Measurements from ENCODE around the gene PRAF2. TPM values are rescaled to one million over a fixed set of nuclear protein-coding genes. Genes with fewer than 3 reads are reported as not detected.

PRAF2 gene
- total RNA-seq, 4 donors from 2014 or later, result 4.6 to 15.6 (median 9.2) TPM

DNA sequence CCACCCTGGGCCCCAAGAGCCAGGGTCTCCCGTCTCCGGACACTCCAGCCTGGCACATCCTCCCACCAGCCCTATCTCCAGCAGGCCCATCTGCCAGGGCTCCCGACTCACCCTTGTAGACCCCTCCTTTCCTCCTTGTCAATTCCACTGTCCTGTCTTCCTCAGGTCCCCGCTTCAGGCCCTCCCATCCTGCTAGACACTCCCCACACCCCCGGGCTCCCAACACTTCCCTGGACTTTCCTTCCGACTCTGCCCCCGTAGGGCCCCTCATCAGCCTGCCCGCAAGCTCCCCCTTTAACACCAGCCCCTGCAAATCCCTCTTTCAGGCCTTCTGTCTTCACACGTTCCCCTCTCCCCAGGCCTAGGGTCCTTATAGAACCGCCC is 1.1 kb downstream of the PRAF2 start:
- peak overlapping the region; percentile 52 for H3K4me3 ChIP-seq
- TF ChIP-seq POLR2AphosphoS5 (IDR thresholded peaks at IDR 0.05) (no peak), POLR2A (IDR thresholded peaks at IDR 0.05) (no peak), EP300 (IDR thresholded peaks at IDR 0.05) (no peak)
- TF ChIP-seq, protein P1, sequence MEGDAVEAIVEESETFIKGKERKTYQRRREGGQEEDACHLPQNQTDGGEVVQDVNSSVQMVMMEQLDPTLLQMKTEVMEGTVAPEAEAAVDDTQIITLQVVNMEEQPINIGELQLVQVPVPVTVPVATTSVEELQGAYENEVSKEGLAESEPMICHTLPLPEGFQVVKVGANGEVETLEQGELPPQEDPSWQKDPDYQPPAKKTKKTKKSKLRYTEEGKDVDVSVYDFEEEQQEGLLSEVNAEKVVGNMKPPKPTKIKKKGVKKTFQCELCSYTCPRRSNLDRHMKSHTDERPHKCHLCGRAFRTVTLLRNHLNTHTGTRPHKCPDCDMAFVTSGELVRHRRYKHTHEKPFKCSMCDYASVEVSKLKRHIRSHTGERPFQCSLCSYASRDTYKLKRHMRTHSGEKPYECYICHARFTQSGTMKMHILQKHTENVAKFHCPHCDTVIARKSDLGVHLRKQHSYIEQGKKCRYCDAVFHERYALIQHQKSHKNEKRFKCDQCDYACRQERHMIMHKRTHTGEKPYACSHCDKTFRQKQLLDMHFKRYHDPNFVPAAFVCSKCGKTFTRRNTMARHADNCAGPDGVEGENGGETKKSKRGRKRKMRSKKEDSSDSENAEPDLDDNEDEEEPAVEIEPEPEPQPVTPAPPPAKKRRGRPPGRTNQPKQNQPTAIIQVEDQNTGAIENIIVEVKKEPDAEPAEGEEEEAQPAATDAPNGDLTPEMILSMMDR (IDR thresholded peaks at IDR 0.05), result no peak
- H3K27ac ChIP-seq, result no peak overlapping the region
- no peaks in the 10 kb centered on the region for H3K27me3 ChIP-seq
- no peak for DNase-seq (ENCODE audit: low spot score in 2 of 2)
- H3K4me1 ChIP-seq, result peaks cover 14% of the 10 kb centered on the region
- H3K9me3 ChIP-seq, result no peaks in the 10 kb centered on the region
- H3K36me3 ChIP-seq, result peaks cover 3% of the 10 kb centered on the region
- WGBS, result 65% methylated on average over 10 of the region's 10 CpGs

- H3K4me1 ChIP-seq, result peaks cover 14% of the 10 kb centered on the region
- H3K27me3 ChIP-seq, result no peaks in the 10 kb centered on the region
- no peak overlapping the region for H3K27ac ChIP-seq
- TF ChIP-seq POLR2AphosphoS5 (IDR thresholded peaks at IDR 0.05), result no peak
- no peak for TF ChIP-seq POLR2A (IDR thresholded peaks at IDR 0.05)
- no peak for TF ChIP-seq EP300 (IDR thresholded peaks at IDR 0.05)
- TF ChIP-seq, protein P1 (IDR thresholded peaks at IDR 0.05), result no peak
- DNase-seq (ENCODE audit: low spot score in 2 of 2), result peak in 1 of 2 donors; percentile 69
- H3K36me3 ChIP-seq, result peaks cover 7% of the 10 kb centered on the region
- no peaks in the 10 kb centered on the region for H3K9me3 ChIP-seq
- WGBS, result 63% methylated on average over 47 of the region's 63 CpGs
- H3K4me3 ChIP-seq, result peak overlapping the region; percentile 52
Measured at GRCh38 chrX:49071877-49072711, 1.7 kb downstream of the PRAF2 start.

GRCh38 chrX:49070988-49071387 is 2.8 kb downstream of the PRAF2 start:
- peaks cover 11% of the 10 kb centered on the region for H3K36me3 ChIP-seq
- no peaks in the 10 kb centered on the region for H3K9me3 ChIP-seq
- WGBS, result 78% methylated on average over 4 of the region's 4 CpGs
- H3K4me3 ChIP-seq, result no peak overlapping the region
- no peak overlapping the region for H3K27ac ChIP-seq
- DNase-seq (ENCODE audit: low spot score in 2 of 2), result no peak
- H3K27me3 ChIP-seq, result no peaks in the 10 kb centered on the region
- TF ChIP-seq POLR2A (IDR thresholded peaks at IDR 0.05) (no peak), EP300 (IDR thresholded peaks at IDR 0.05) (no peak), POLR2AphosphoS5 (IDR thresholded peaks at IDR 0.05) (no peak)
- TF ChIP-seq, protein P1 (IDR thresholded peaks at IDR 0.05), result no peak
- H3K4me1 ChIP-seq, result peaks cover 14% of the 10 kb centered on the region

- WGBS, result 88% methylated on average over 8 of the region's 11 CpGs
- Histone ChIP-seq H3K4me1 (peaks cover 14% of the 10 kb centered on the region), H3K27ac (no peak overlapping the region), H3K9me3 (no peaks in the 10 kb centered on the region), H3K27me3 (no peaks in the 10 kb centered on the region), H3K4me3 (no peak overlapping the region), H3K36me3 (peaks cover 24% of the 10 kb centered on the region)
- DNase-seq (ENCODE audit: low spot score in 2 of 2), result no peak
- TF ChIP-seq, protein P1 (IDR thresholded peaks at IDR 0.05), result no peak
- TF ChIP-seq POLR2A (IDR thresholded peaks at IDR 0.05), result no peak
- no peak for TF ChIP-seq POLR2AphosphoS5 (IDR thresholded peaks at IDR 0.05)
- no peak for TF ChIP-seq EP300 (IDR thresholded peaks at IDR 0.05)
Measured at GRCh38 chrX:49069038-49069437, 4.8 kb downstream of the PRAF2 start.

DNA sequence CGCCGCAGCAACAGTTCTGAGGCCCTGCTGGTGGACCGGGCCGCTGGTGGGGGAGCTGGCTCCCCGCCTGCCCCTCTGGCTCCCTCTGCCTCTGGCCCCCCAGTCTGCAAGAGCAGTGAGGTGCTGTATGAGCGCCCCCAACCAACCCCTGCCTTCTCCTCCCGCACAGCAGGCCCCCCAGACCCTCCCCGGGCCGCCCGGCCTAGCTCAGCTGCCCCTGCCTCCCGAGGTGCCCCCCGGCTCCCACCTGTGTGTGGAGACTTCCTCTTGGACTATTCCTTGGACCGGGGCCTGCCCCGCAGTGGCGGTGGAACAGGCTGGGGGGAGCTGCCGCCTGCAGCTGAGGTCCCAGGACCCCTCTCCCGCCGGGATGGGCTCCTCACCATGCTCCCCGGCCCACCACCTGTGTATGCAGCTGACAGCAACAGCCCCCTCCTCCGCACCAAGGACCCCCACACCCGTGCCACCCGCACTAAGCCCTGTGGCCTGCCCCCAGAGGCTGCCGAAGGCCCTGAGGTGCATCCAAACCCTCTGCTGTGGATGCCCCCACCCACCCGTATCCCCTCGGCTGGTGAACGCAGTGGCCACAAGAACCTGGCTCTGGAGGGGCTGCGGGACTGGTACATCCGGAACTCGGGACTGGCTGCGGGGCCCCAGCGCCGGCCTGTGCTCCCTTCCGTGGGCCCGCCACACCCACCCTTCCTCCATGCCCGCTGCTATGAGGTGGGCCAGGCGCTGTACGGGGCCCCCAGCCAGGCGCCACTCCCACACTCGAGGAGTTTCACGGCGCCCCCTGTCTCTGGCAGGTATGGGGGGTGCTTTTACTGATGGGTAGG is 6.3 kb downstream of the PRAF2 start:
- Histone ChIP-seq H3K36me3 (peaks cover 25% of the 10 kb centered on the region), H3K27ac (no peak overlapping the region), H3K9me3 (no peaks in the 10 kb centered on the region), H3K4me3 (no peak overlapping the region), H3K4me1 (peaks cover 4% of the 10 kb centered on the region), H3K27me3 (no peaks in the 10 kb centered on the region)
- TF ChIP-seq POLR2A (IDR thresholded peaks at IDR 0.05), result no peak
- TF ChIP-seq EP300 (IDR thresholded peaks at IDR 0.05), result no peak
- no peak for TF ChIP-seq POLR2AphosphoS5 (IDR thresholded peaks at IDR 0.05)
- TF ChIP-seq, protein P1 (IDR thresholded peaks at IDR 0.05), result no peak
- 90% methylated on average over 12 of the region's 41 CpGs for WGBS
- no peak for DNase-seq (ENCODE audit: low spot score in 2 of 2)
